ENCODE measurements around the gene TRMT112.

Gene TRMT112

GRCh38 chr11:64317325-64317960 is at the start of gene TRMT112:
TSS of gene TRMT112 (minus strand) at chr11:64317559. CDS start at chr11:64317526, 33 bp downstream.
- intact Hi-C loops (cut with DNase I) = loop anchor here (5.0 kb wide), 1 partner anchor 40 kb away; the partner anchor contains the start of gene RPS6KA4
- peak; percentile 95 to 99 (median 98) for DNase-seq

GRCh38 chr11:64366751-64367150 is 49.4 kb upstream of the TRMT112 start:
- intact Hi-C loops (cut with DNase I) = no loop called here
- no peak for DNase-seq

- DNase-seq = no peak
- intact Hi-C loops (cut with DNase I) = no loop called here
Observed at GRCh38 chr11:64364911-64365310, 47.6 kb upstream of the TRMT112 start.

- intact Hi-C loops (cut with DNase I) = no loop called here
- DNase-seq = peak in 1 of 10 donors; percentile 4
Observed at GRCh38 chr11:64364435-64364834, 47.1 kb upstream of the TRMT112 start.

GRCh38 chr11:64362339-64362738 is 45.0 kb upstream of the TRMT112 start:
- intact Hi-C loops (cut with DNase I) = no loop called here
- peak in 1 of 10 donors; percentile 57 for DNase-seq

GRCh38 chr11:64361659-64362058 is 44.3 kb upstream of the TRMT112 start:
- DNase-seq = no peak
- intact Hi-C loops (cut with DNase I) = no loop called here

- DNase-seq = no peak
- intact Hi-C loops (cut with DNase I) = no loop called here
Observed at GRCh38 chr11:64360448-64360921, 43.1 kb upstream of the TRMT112 start.

GRCh38 chr11:64359712-64360445 is 42.5 kb upstream of the TRMT112 start:
- peak in 8 of 10 donors; percentile 39 to 93 (median 62) for DNase-seq
- intact Hi-C loops (cut with DNase I) = loop anchor here (5.0 kb wide), 1 partner anchor 43 kb away; the partner anchor contains the start of genes PRDX5 and TRMT112

GRCh38 chr11:64358907-64359711 is 41.8 kb upstream of the TRMT112 start, which contains the start of gene RPS6KA4:
TSS of gene RPS6KA4 (plus strand) at chr11:64359162. CDS start at chr11:64359236, 74 bp downstream.
- intact Hi-C loops (cut with DNase I) = loop anchor here (5.0 kb wide), 1 partner anchor 42 kb away; the partner anchor contains the start of genes PRDX5 and TRMT112
- peak in 8 of 10 donors; percentile 41 to 95 (median 66) for DNase-seq

- intact Hi-C loops (cut with DNase I) = loop anchor here (5.0 kb wide), 1 partner anchor 41 kb away; the partner anchor contains the start of genes PRDX5 and TRMT112
- peak in 1 of 10 donors; percentile 79 for DNase-seq
Observed at GRCh38 chr11:64358536-64358906, 41.2 kb upstream of the TRMT112 start.

GRCh38 chr11:64357904-64358535 is 40.7 kb upstream of the TRMT112 start:
- peak in 1 of 10 donors; percentile 72 for DNase-seq

GRCh38 chr11:64357446-64357845 is 40.1 kb upstream of the TRMT112 start:
- intact Hi-C loops (cut with DNase I) = loop anchor here (5.0 kb wide), 1 partner anchor 40 kb away; the partner anchor contains the start of genes PRDX5 and TRMT112
- DNase-seq = peak in 1 of 10 donors; percentile 77

More at GRCh38 chr11:64357904-64358535, 40.7 kb upstream of the TRMT112 start:
- intact Hi-C loops (cut with DNase I) = loop anchor here (5.0 kb wide), 1 partner anchor 41 kb away; the partner anchor contains the start of genes PRDX5 and TRMT112

GRCh38 chr11:64356498-64357411 is 39.4 kb upstream of the TRMT112 start:
- intact Hi-C loops (cut with DNase I) = loop anchor here (5.0 kb wide), 1 partner anchor 39 kb away; the partner anchor contains the start of genes PRDX5 and TRMT112
- DNase-seq = peak in 2 of 10 donors; percentile 71

GRCh38 chr11:64355078-64355940 is 38.0 kb upstream of the TRMT112 start:
- intact Hi-C loops (cut with DNase I) = loop anchor here (5.0 kb wide), 1 partner anchor 38 kb away; the partner anchor contains the start of genes PRDX5 and TRMT112
- DNase-seq = peak in 9 of 10 donors; percentile 55 to 95 (median 74)

GRCh38 chr11:64353715-64354506 is 36.6 kb upstream of the TRMT112 start:
- intact Hi-C loops (cut with DNase I) = no loop called here

GRCh38 chr11:64352995-64353714 is 35.8 kb upstream of the TRMT112 start:
- no peak for DNase-seq
- intact Hi-C loops (cut with DNase I) = no loop called here

More at GRCh38 chr11:64353715-64354506, 36.6 kb upstream of the TRMT112 start:
- no peak for DNase-seq
